Measurements from ENCODE around the gene TFEB. TPM values are rescaled to one million over a fixed set of nuclear protein-coding genes. Genes with fewer than 3 reads are reported as not detected.

The TFEB gene
- total RNA-seq, 4 donors from 2014 or later = 24.2 to 46.7 (median 33.1) TPM

- Histone ChIP-seq H3K4me3 (no peak overlapping the region), H3K27ac (replicated peaks in 1 of 4) (no peak overlapping the region), H3K36me3 (no peaks in the 10 kb centered on the region), H3K27me3 (peaks cover 0 to 58% (median 11%) of the 10 kb centered on the region in 4 donors), H3K4me1 (peaks cover 10 to 23% (median 15%) of the 10 kb centered on the region in 4 donors), H3K9me3 (no peaks in the 10 kb centered on the region)
- WGBS = 78% methylated on average over 9 of the region's 10 CpGs
- intact Hi-C loops (cut with DNase I) = no loop called here
- TF ChIP-seq POLR2AphosphoS5 (IDR thresholded peaks at IDR 0.05) (no peak), EP300 (IDR thresholded peaks at IDR 0.05) (no peak), CTCF (IDR thresholded peaks at IDR 0.05) (no peak), POLR2A (IDR thresholded peaks at IDR 0.05; ENCODE audit: low read depth) (no peak)
- DNase-seq (ENCODE audit: extremely low spot score) = no peak
Measured at GRCh38 chr6:41642960-41643898, 92.2 kb downstream of the TFEB start.

GRCh38 chr6:41642090-41642959, 93.1 kb downstream of the TFEB start:
- intact Hi-C loops (cut with DNase I) = no loop called here
- Histone ChIP-seq H3K4me1 (peaks cover 19 to 32% (median 24%) of the 10 kb centered on the region in 4 donors), H3K36me3 (no peaks in the 10 kb centered on the region)

GRCh38 chr6:41641352-41641925, 94.0 kb downstream of the TFEB start:
- peaks cover 28 to 39% (median 32%) of the 10 kb centered on the region in 4 donors for H3K4me1 ChIP-seq
- H3K9me3 ChIP-seq = no peaks in the 10 kb centered on the region
- H3K27ac ChIP-seq (replicated peaks in 1 of 4) = no peak overlapping the region
- H3K4me3 ChIP-seq = no peak overlapping the region
- H3K27me3 ChIP-seq = peaks cover 6 to 72% (median 27%) of the 10 kb centered on the region in 4 donors
- DNase-seq (ENCODE audit: extremely low spot score) = no peak
- WGBS = 98% methylated on average over 6 of the region's 9 CpGs
- TF ChIP-seq POLR2AphosphoS5 (IDR thresholded peaks at IDR 0.05) = no peak
- no peak for TF ChIP-seq CTCF (IDR thresholded peaks at IDR 0.05)
- no peak for TF ChIP-seq EP300 (IDR thresholded peaks at IDR 0.05)
- no peak for TF ChIP-seq POLR2A (IDR thresholded peaks at IDR 0.05; ENCODE audit: low read depth)
- H3K36me3 ChIP-seq = no peaks in the 10 kb centered on the region
- intact Hi-C loops (cut with DNase I) = no loop called here

More at GRCh38 chr6:41642090-41642959, 93.1 kb downstream of the TFEB start:
- Histone ChIP-seq H3K4me3 (no peak overlapping the region), H3K27me3 (peaks cover 0 to 65% (median 19%) of the 10 kb centered on the region in 4 donors), H3K27ac (replicated peaks in 1 of 4) (no peak overlapping the region), H3K9me3 (no peaks in the 10 kb centered on the region)
- no peak for DNase-seq (ENCODE audit: extremely low spot score)
- TF ChIP-seq POLR2A (IDR thresholded peaks at IDR 0.05; ENCODE audit: low read depth) = no peak
- TF ChIP-seq POLR2AphosphoS5 (IDR thresholded peaks at IDR 0.05) = no peak
- TF ChIP-seq CTCF (IDR thresholded peaks at IDR 0.05) = no peak
- no peak for TF ChIP-seq EP300 (IDR thresholded peaks at IDR 0.05)
- WGBS = 63% methylated on average over 7 of the region's 11 CpGs

- peaks cover 28 to 39% (median 32%) of the 10 kb centered on the region in 4 donors for H3K4me1 ChIP-seq
- WGBS = 97% methylated on average over 5 of the region's 7 CpGs
- no peaks in the 10 kb centered on the region for H3K36me3 ChIP-seq
- no peaks in the 10 kb centered on the region for H3K9me3 ChIP-seq
- H3K27ac ChIP-seq (replicated peaks in 1 of 4) = no peak overlapping the region
- DNase-seq (ENCODE audit: extremely low spot score) = no peak
- peaks cover 6 to 69% (median 29%) of the 10 kb centered on the region in 4 donors for H3K27me3 ChIP-seq
- intact Hi-C loops (cut with DNase I) = no loop called here
- no peak for TF ChIP-seq POLR2AphosphoS5 (IDR thresholded peaks at IDR 0.05)
- no peak for TF ChIP-seq EP300 (IDR thresholded peaks at IDR 0.05)
- no peak for TF ChIP-seq CTCF (IDR thresholded peaks at IDR 0.05)
- TF ChIP-seq POLR2A (IDR thresholded peaks at IDR 0.05; ENCODE audit: low read depth) = no peak
- H3K4me3 ChIP-seq = no peak overlapping the region
Measured at GRCh38 chr6:41640426-41640825, 95.0 kb downstream of the TFEB start.

All from esophagus muscularis mucosa (tissue), 4 donors.